ENCODE measurements around the gene SH3YL1. TPM values are rescaled to one million over a fixed set of nuclear protein-coding genes. Genes with fewer than 3 reads are reported as not detected.

SH3YL1 gene
- total RNA-seq, 1 experiment from 2014 or later: 26.5 TPM

DNA sequence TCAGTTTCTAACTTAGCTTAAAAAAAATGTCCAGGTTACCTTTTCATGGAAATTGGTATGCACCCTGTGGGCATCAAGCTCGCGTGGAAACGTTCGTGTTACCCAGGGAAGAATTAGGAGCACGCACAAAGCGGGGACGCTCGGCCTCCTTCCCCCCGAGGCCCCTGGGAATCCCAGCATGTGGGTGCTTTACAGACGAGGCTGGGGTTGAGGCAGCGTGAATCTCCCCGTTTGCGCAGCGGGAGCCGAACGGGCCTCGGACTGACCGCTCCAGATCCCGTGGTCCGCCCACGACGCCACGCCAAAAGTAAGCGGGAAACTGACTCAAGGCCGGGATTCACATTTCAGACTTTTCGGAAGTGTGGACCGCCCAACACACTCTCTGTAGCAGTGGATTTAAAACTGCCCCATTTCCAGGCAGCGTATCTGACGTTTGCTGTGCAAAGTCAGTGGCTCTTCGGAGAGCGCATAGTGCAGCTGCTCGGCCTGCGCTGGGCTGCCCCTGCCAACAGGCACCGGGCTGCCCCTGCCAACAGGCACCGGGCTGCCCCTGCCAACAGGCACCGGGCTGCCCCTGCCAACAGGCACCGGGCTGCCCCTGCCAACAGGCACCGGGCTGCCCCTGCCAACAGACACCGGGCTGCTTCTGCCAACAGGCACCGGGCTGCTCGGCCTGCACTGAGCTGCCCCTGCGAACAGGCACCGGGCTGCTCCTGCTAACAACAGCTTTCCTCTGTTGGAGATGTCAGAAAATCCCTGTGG, 49.7 kb downstream of the SH3YL1 start:
- no peak for DNase-seq
- no peak overlapping the region for H2BK15ac ChIP-seq (ENCODE audit: low read depth, low read length)
- H3K23ac ChIP-seq (ENCODE audit: insufficient read length, low read depth, low read length): no peak overlapping the region
- no peaks in the 10 kb centered on the region for H4K20me1 ChIP-seq (ENCODE audit: control insufficient read depth, insufficient read depth, insufficient read length)
- WGBS (ENCODE audit: extremely low coverage, insufficient read length, low lambda C conversion rate): no CpG with 5 or more reads among the region's 43 CpGs
- no peak overlapping the region for H2BK12ac ChIP-seq (ENCODE audit: insufficient read length, low read depth, low read length)
- H2BK5ac ChIP-seq (ENCODE audit: insufficient read length, low read length): no peak overlapping the region
- no peak overlapping the region for H3K18ac ChIP-seq (ENCODE audit: insufficient read length, low read depth, low read length)
- no peak overlapping the region for H2AK5ac ChIP-seq (ENCODE audit: insufficient read length, low read length)
- no peaks in the 10 kb centered on the region for H3K4me1 Mint-ChIP-seq
- TF ChIP-seq, protein P1, sequence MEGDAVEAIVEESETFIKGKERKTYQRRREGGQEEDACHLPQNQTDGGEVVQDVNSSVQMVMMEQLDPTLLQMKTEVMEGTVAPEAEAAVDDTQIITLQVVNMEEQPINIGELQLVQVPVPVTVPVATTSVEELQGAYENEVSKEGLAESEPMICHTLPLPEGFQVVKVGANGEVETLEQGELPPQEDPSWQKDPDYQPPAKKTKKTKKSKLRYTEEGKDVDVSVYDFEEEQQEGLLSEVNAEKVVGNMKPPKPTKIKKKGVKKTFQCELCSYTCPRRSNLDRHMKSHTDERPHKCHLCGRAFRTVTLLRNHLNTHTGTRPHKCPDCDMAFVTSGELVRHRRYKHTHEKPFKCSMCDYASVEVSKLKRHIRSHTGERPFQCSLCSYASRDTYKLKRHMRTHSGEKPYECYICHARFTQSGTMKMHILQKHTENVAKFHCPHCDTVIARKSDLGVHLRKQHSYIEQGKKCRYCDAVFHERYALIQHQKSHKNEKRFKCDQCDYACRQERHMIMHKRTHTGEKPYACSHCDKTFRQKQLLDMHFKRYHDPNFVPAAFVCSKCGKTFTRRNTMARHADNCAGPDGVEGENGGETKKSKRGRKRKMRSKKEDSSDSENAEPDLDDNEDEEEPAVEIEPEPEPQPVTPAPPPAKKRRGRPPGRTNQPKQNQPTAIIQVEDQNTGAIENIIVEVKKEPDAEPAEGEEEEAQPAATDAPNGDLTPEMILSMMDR (conservative IDR thresholded peaks at IDR 0.05): no peak
- no peaks in the 10 kb centered on the region for H3K4me1 ChIP-seq (ENCODE audit: insufficient read depth, low read length)
- no peak overlapping the region for H3K14ac ChIP-seq (ENCODE audit: insufficient read depth, low read length)
- no peak overlapping the region for H3K27ac Mint-ChIP-seq
- H3K27ac ChIP-seq (ENCODE audit: insufficient read length, low read depth, low read length): no peak overlapping the region
- H3K36me3 Mint-ChIP-seq (ENCODE audit: insufficient read depth in 1 of 3, low read depth in 3 of 3): peaks cover 0 to 7% (median 6%) of the 10 kb centered on the region in 3 experiments; a peak in 5 of 7 replicates
- H3K9me3 Mint-ChIP-seq: peaks cover 8 to 9% of the 10 kb centered on the region in 2 experiments
- H3K23me2 ChIP-seq (ENCODE audit: insufficient read length, low read depth, low read length, poor library complexity, severe bottlenecking): no peaks in the 10 kb centered on the region
- H2BK120ac ChIP-seq (ENCODE audit: low read depth, low read length, poor library complexity, severe bottlenecking): no peak overlapping the region
- no peak overlapping the region for H3T11ph ChIP-seq (ENCODE audit: low read length)
- H4K5ac ChIP-seq (ENCODE audit: insufficient read length, low read depth, low read length): no peak overlapping the region
- H3K56ac ChIP-seq (ENCODE audit: insufficient read length, low read depth, low read length): no peak overlapping the region
- H2AFZ ChIP-seq (ENCODE audit: low read length): no peak overlapping the region
- no peak overlapping the region for H3K4me3 Mint-ChIP-seq
- H2BK20ac ChIP-seq (ENCODE audit: low read depth, low read length, poor library complexity, severe bottlenecking): no peak overlapping the region
- no peak overlapping the region for H3K9ac ChIP-seq (ENCODE audit: extremely low read depth, insufficient read length, low read length)
- H4K91ac ChIP-seq (ENCODE audit: insufficient read length, low read depth, low read length): no peak overlapping the region
- H3K79me2 ChIP-seq (ENCODE audit: insufficient read depth, low read length): no peaks in the 10 kb centered on the region
- no peaks in the 10 kb centered on the region for H3K9me3 ChIP-seq (ENCODE audit: control insufficient read depth, low read depth, low read length)
- H3K4me2 ChIP-seq (ENCODE audit: insufficient read depth, insufficient read length, low read length): no peak overlapping the region
- H3K4ac ChIP-seq (ENCODE audit: low read depth, low read length): no peak overlapping the region
- no peaks in the 10 kb centered on the region for H3K27me3 ChIP-seq (ENCODE audit: insufficient read depth, low read length)
- no peaks in the 10 kb centered on the region for H3K79me1 ChIP-seq (ENCODE audit: insufficient read depth, low read depth, low read length, poor library complexity, severe bottlenecking)
- H3K27me3 Mint-ChIP-seq (ENCODE audit: low read depth): peaks cover 17% of the 10 kb centered on the region
- H4K8ac ChIP-seq (replicated peaks; ENCODE audit: insufficient read length, low read depth, low read length): no peak overlapping the region

Measured in H9 (cell line).